Mesenchymal stem cell (in vitro differentiated cells and primary cell): ENCODE measurements around the gene RAMACL.
"Not testable (repeated sequence)": the region's sequence is repeated elsewhere in the genome, so short reads cannot be mapped to it uniquely, and the experiment has no call there.

Experiments
- DNase-seq: peaks from one replicate; pipeline ENCODE4 v3.0.0-alpha.2; 2013
- H2AFZ ChIP-seq: one replicate; pipeline ENCODE4 v1.6.1; 2013; ENCODE audit warnings: low read depth, mild to moderate bottlenecking, control low read depth, inconsistent platforms, low read length, moderate library complexity
- H2AK5ac ChIP-seq: 2 replicates; pipeline ENCODE4 v1.6.1; 2013; ENCODE audit warnings: low read length, moderate library complexity, mild to moderate bottlenecking, inconsistent platforms; ENCODE audit not compliant: severe bottlenecking
- H2BK120ac ChIP-seq: one replicate; pipeline ENCODE4 v1.6.1; 2013; ENCODE audit warnings: low read depth, mild to moderate bottlenecking, inconsistent platforms, low read length, moderate library complexity
- H2BK12ac ChIP-seq, 2 experiments: one replicate each; pipeline ENCODE4 v1.6.1; 2013; ENCODE audit warnings: inconsistent platforms in 2 of 2, low read length in 2 of 2, mild to moderate bottlenecking in 2 of 2, moderate library complexity in 2 of 2, control low read depth in 1 of 2
- H2BK15ac ChIP-seq: one replicate; pipeline ENCODE4 v1.6.1; 2013; ENCODE audit warnings: mild to moderate bottlenecking, low read depth, inconsistent platforms; ENCODE audit not compliant: poor library complexity, severe bottlenecking
- H2BK5ac ChIP-seq: 2 replicates; pipeline ENCODE4 v1.6.1; 2013; ENCODE audit warnings: low read depth, mild to moderate bottlenecking, low read length, control low read depth, inconsistent platforms; ENCODE audit not compliant: poor library complexity, severe bottlenecking
- H3K14ac ChIP-seq, 2 experiments: one replicate each; pipeline ENCODE4 v1.6.1; 2013; ENCODE audit warnings: inconsistent platforms in 2 of 2, low read length in 2 of 2, control low read depth in 1 of 2, mild to moderate bottlenecking in 1 of 2, moderate library complexity in 1 of 2
- H3K18ac ChIP-seq, 2 experiments: one replicate each; pipeline ENCODE4 v1.6.1; 2013; ENCODE audit warnings: inconsistent platforms in 2 of 2, low read length in 2 of 2, control low read depth in 1 of 2, low read depth in 1 of 2, mild to moderate bottlenecking in 1 of 2
- H3K23ac ChIP-seq, 2 experiments: one replicate each; pipeline ENCODE4 v1.6.1; 2013; ENCODE audit warnings: inconsistent platforms in 2 of 2, low read length in 2 of 2, mild to moderate bottlenecking in 2 of 2, moderate library complexity in 2 of 2, control low read depth in 1 of 2
- H3K27ac ChIP-seq: 2 replicates; pipeline ENCODE4 v1.5.1; 2013; ENCODE audit warnings: mild to moderate bottlenecking, moderate library complexity, low read length, control low read depth, inconsistent platforms; ENCODE audit not compliant: poor library complexity, severe bottlenecking
- H3K27me3 ChIP-seq, 2 experiments: 2 replicates each; pipeline versions ENCODE4 v1.6.1 to v1.7.0; 2013; ENCODE audit warnings: low read length in 2 of 2, mild to moderate bottlenecking in 2 of 2, moderate library complexity in 2 of 2, control low read depth in 1 of 2, inconsistent platforms in 1 of 2; ENCODE audit not compliant: control insufficient read depth in 1 of 2, insufficient read depth in 1 of 2
- H3K36me3 ChIP-seq, 2 experiments: 2 replicates each; pipeline versions ENCODE4 v1.6.1 to v1.7.0; 2013; ENCODE audit warnings: low read length in 2 of 2, control low read depth in 1 of 2, inconsistent platforms in 1 of 2, low read depth in 1 of 2, mild to moderate bottlenecking in 1 of 2; ENCODE audit not compliant: insufficient read depth in 2 of 2, control insufficient read depth in 1 of 2
- H3K4ac ChIP-seq, 2 experiments: one replicate each; pipeline ENCODE4 v1.6.1; 2013; ENCODE audit warnings: inconsistent platforms in 2 of 2, low read length in 2 of 2, mild to moderate bottlenecking in 2 of 2, moderate library complexity in 2 of 2, control low read depth in 1 of 2, low read depth in 1 of 2
- H3K4me1 ChIP-seq: 2 replicates; pipeline ENCODE4 v1.6.1; 2013; ENCODE audit warnings: low read depth, low read length, control low read depth; ENCODE audit not compliant: control insufficient read depth, insufficient read depth
- H3K4me2 ChIP-seq: 2 replicates; pipeline ENCODE4 v1.6.1; 2013; ENCODE audit warnings: low read length, mild to moderate bottlenecking, inconsistent platforms; ENCODE audit not compliant: poor library complexity, severe bottlenecking
- H3K4me3 ChIP-seq, 2 experiments: 2 replicates each; pipeline versions ENCODE4 v1.5.1 to v1.7.0; 2013; ENCODE audit warnings: low read length in 2 of 2, mild to moderate bottlenecking in 2 of 2, control low read depth in 1 of 2, low read depth in 1 of 2; ENCODE audit not compliant: insufficient read depth in 1 of 2
- H3K79me1 ChIP-seq: replicated peaks from 2 replicates; pipeline ENCODE4 v1.6.1; 2013; ENCODE audit warnings: mild to moderate bottlenecking, control low read depth, low read length, inconsistent platforms; ENCODE audit not compliant: poor library complexity, severe bottlenecking
- H3K9ac ChIP-seq: 2 replicates; pipeline ENCODE4 v1.7.0; 2013; ENCODE audit warnings: mild to moderate bottlenecking, low read length, moderate library complexity
- H3K9me3 ChIP-seq: 2 replicates; pipeline ENCODE4 v1.7.0; 2013; ENCODE audit warnings: mild to moderate bottlenecking, low read length; ENCODE audit not compliant: control insufficient read depth
- H4K8ac ChIP-seq: one replicate; pipeline ENCODE4 v1.6.1; 2013; ENCODE audit warnings: inconsistent platforms, mild to moderate bottlenecking, low read length, moderate library complexity
- H4K91ac ChIP-seq: one replicate; pipeline ENCODE4 v1.6.1; 2013; ENCODE audit warnings: mild to moderate bottlenecking, low read length, inconsistent platforms
- WGBS: methylation state at CpG from one replicate; pipeline ENCODE4 v1.1.7; 2013; ENCODE audit warnings: mixed read lengths; 5-methylcytosine and 5-hydroxymethylcytosine counted together

RAMACL gene

GRCh38 chr6:166539543-166539942, 46.9 kb downstream of the RAMACL start:
- H2BK12ac ChIP-seq = no peak overlapping the region
- no peak overlapping the region for H2AFZ ChIP-seq
- no peak overlapping the region for H3K9ac ChIP-seq
- no peak overlapping the region for H2AK5ac ChIP-seq
- no peaks in the 10 kb centered on the region for H3K79me1 ChIP-seq
- DNase-seq = no peak
- H3K23ac ChIP-seq = no peak overlapping the region
- H4K91ac ChIP-seq = no peak overlapping the region
- H2BK120ac ChIP-seq = no peak overlapping the region
- H2BK15ac ChIP-seq = no peak overlapping the region
- H3K4me1 ChIP-seq = peaks cover 7% of the 10 kb centered on the region
- H3K4me3 ChIP-seq = no peak overlapping the region
- no peak overlapping the region for H3K27ac ChIP-seq
- H3K27me3 ChIP-seq = no peaks in the 10 kb centered on the region
- no peak overlapping the region for H3K14ac ChIP-seq
- H4K8ac ChIP-seq = no peak overlapping the region
- no peak overlapping the region for H3K4me2 ChIP-seq
- H3K36me3 ChIP-seq = peaks cover 0 to 20% of the 10 kb centered on the region in 2 experiments
- WGBS = 85% methylated on average over 3 of the region's 4 CpGs
- no peak overlapping the region for H2BK5ac ChIP-seq
- H3K9me3 ChIP-seq = no peaks in the 10 kb centered on the region
- no peak overlapping the region for H3K18ac ChIP-seq
- peak overlapping the region in 1 of 2 experiments; percentile 54 for H3K4ac ChIP-seq

GRCh38 chr6:166539011-166539385, 47.5 kb downstream of the RAMACL start:
- not testable (repeated sequence) for H3K79me1 ChIP-seq, H3K9me3 ChIP-seq, H3K27me3 ChIP-seq, H2BK12ac ChIP-seq, H4K91ac ChIP-seq, DNase-seq, H3K9ac ChIP-seq, H2BK5ac ChIP-seq, H3K4ac ChIP-seq, H2AFZ ChIP-seq, H3K4me1 ChIP-seq, H2AK5ac ChIP-seq, H2BK120ac ChIP-seq, H3K14ac ChIP-seq, H4K8ac ChIP-seq, H3K27ac ChIP-seq, H3K23ac ChIP-seq, H3K4me3 ChIP-seq, H3K18ac ChIP-seq, H3K4me2 ChIP-seq, H2BK15ac ChIP-seq
- over 99% methylated on average over 9 of the region's 9 CpGs for WGBS
- peaks cover 0 to 24% of the 10 kb centered on the region in 2 experiments for H3K36me3 ChIP-seq

GRCh38 chr6:166538297-166539010, 48.0 kb downstream of the RAMACL start:
- no peak overlapping the region for H2AFZ ChIP-seq
- no peak overlapping the region for H3K23ac ChIP-seq
- H4K8ac ChIP-seq = no peak overlapping the region
- H2AK5ac ChIP-seq = no peak overlapping the region
- WGBS = 94% methylated on average over 15 of the region's 17 CpGs
- no peaks in the 10 kb centered on the region for H3K27me3 ChIP-seq
- no peaks in the 10 kb centered on the region for H3K9me3 ChIP-seq
- H3K14ac ChIP-seq = no peak overlapping the region
- H3K36me3 ChIP-seq = peaks cover under 1 to 24% of the 10 kb centered on the region in 2 experiments
- no peak overlapping the region for H3K4me3 ChIP-seq
- H3K9ac ChIP-seq = no peak overlapping the region
- no peak overlapping the region for H2BK15ac ChIP-seq
- no peak overlapping the region for H4K91ac ChIP-seq
- no peak overlapping the region for H3K18ac ChIP-seq
- no peaks in the 10 kb centered on the region for H3K79me1 ChIP-seq
- H3K27ac ChIP-seq = no peak overlapping the region
- no peak overlapping the region for H2BK12ac ChIP-seq
- DNase-seq = no peak
- H3K4me2 ChIP-seq = no peak overlapping the region
- no peak overlapping the region for H2BK5ac ChIP-seq
- H3K4ac ChIP-seq = no peak overlapping the region
- H3K4me1 ChIP-seq = peaks cover 3% of the 10 kb centered on the region
- no peak overlapping the region for H2BK120ac ChIP-seq

- no peak for DNase-seq
- Histone ChIP-seq H3K27me3 (no peaks in the 10 kb centered on the region), H3K36me3 (peaks cover 15 to 41% of the 10 kb centered on the region in 2 experiments), H3K9me3 (no peaks in the 10 kb centered on the region), H4K91ac (no peak overlapping the region), H3K14ac (no peak overlapping the region), H3K4me2 (no peak overlapping the region), H3K79me1 (no peaks in the 10 kb centered on the region), H3K9ac (no peak overlapping the region), H3K4me1 (no peaks in the 10 kb centered on the region), H2AK5ac (no peak overlapping the region), H2BK5ac (no peak overlapping the region), H3K18ac (no peak overlapping the region), H3K4me3 (no peak overlapping the region), H2BK120ac (no peak overlapping the region), H3K27ac (no peak overlapping the region), H3K4ac (no peak overlapping the region), H2BK12ac (no peak overlapping the region), H4K8ac (peak overlapping the region; percentile 61), H2BK15ac (no peak overlapping the region), H2AFZ (no peak overlapping the region), H3K23ac (no peak overlapping the region)
- WGBS = 96% methylated on average over 17 of the region's 17 CpGs
Measured at GRCh38 chr6:166534658-166535406, 51.6 kb downstream of the RAMACL start.
